ENCODE results near the gene EFCAB8.

- TF ChIP-seq CTCF (IDR thresholded peaks at IDR 0.05) (no peak), POLR2A (IDR thresholded peaks at IDR 0.05) (no peak), POLR2AphosphoS5 (IDR thresholded peaks at IDR 0.05) (no peak)
Observed at GRCh38 chr20:32968478-32969241, 109.9 kb downstream of the EFCAB8 start.

All from stomach (tissue), 4 donors.